HUES48 (cell line): ENCODE data around the gene COA3.
A peak's percentile ranks its signal among the peaks of the same experiment; 100 is the strongest.

ENCODE experiments used
- H3K27ac ChIP-seq: one replicate; pipeline ENCODE4 v1.7.0; 2013; ENCODE audit warnings: low read depth, low read length, inconsistent platforms
- H3K27me3 ChIP-seq: 2 replicates; pipeline ENCODE4 v1.6.1; 2013; ENCODE audit warnings: mild to moderate bottlenecking, low read length; ENCODE audit not compliant: control insufficient read depth, insufficient read depth
- H3K36me3 ChIP-seq: 2 replicates; pipeline ENCODE4 v1.6.1; 2013; ENCODE audit warnings: low read length; ENCODE audit not compliant: control insufficient read depth, insufficient read depth
- H3K4me1 ChIP-seq: 2 replicates; pipeline ENCODE4 v1.6.1; 2013; ENCODE audit warnings: mild to moderate bottlenecking, low read length; ENCODE audit not compliant: control insufficient read depth, insufficient read depth
- H3K4me3 ChIP-seq: 2 replicates; pipeline ENCODE4 v1.5.1; 2013; ENCODE audit warnings: mild to moderate bottlenecking, low read depth, low read length
- H3K9ac ChIP-seq: 2 replicates; pipeline ENCODE4 v1.6.1; 2013; ENCODE audit warnings: mild to moderate bottlenecking, low read depth, low read length, moderate library complexity
- H3K9me3 ChIP-seq: 2 replicates; pipeline ENCODE4 v1.6.1; 2013; ENCODE audit warnings: low read length; ENCODE audit not compliant: control insufficient read depth, insufficient read depth

Gene COA3

DNA sequence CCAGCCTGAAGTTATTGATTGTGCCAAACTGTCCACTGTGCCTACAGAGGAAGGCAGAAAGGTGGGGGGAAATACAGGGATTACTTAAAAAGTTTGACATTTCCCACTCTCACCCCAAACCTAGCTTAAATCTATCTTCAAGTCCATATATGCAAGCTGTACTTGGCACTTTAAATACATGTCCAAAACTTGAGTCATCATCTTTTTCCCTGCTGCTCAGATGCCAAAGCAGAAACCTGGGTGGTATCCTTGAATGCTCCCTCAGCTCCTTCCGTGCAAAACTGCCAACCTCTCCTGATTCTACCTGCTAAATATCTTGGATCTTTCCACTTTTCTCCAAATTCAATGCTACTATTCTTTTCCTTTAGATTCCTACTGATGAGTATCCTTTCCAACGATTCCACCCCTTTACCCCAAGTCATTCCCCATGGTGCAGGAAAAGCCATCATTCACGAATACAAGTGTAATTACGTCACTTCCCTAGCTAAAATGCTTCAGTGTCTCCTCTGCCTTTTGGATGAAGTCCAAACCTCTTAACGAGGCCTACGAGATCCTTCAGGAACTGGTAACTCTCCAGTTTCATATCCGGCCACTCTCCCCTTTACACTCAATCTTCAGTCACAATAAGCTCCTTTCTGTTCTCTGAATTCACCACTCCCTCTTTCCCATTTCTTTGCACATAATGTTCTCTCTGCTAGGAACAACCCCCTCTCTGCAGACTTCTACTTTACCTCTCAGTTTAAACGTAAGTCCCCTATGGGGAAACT is 16.3 kb upstream of the COA3 start:
- H3K4me3 ChIP-seq = no peak overlapping the region
- no peaks in the 10 kb centered on the region for H3K27me3 ChIP-seq
- no peak overlapping the region for H3K9ac ChIP-seq
- H3K36me3 ChIP-seq = peaks cover 83% of the 10 kb centered on the region
- no peaks in the 10 kb centered on the region for H3K9me3 ChIP-seq
- H3K27ac ChIP-seq = no peak overlapping the region
- H3K4me1 ChIP-seq = no peaks in the 10 kb centered on the region

GRCh38 chr17:42809250-42809649 is 10.7 kb upstream of the COA3 start:
- Histone ChIP-seq H3K4me1 (no peaks in the 10 kb centered on the region), H3K36me3 (peaks cover 37% of the 10 kb centered on the region), H3K27me3 (no peaks in the 10 kb centered on the region), H3K9ac (no peak overlapping the region), H3K4me3 (no peak overlapping the region), H3K9me3 (no peaks in the 10 kb centered on the region), H3K27ac (no peak overlapping the region)

DNA sequence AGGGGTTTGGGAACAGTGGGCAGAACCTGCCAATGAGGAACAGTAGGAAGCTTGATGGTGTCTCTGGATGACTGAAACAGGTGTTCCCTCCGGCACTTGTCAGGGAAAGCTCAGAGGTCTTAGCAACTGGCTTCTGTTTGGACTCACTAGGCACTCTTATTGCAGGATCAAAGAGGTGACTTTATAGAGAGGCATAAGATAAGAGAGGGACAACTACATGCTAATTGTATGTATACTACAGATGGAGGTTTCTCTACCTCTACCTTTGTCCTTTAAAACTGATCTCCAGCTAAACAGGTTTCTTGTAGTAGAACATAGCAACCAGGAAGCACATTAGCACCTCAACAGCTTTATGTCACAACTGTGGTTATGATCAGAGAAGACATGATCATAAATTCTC is 7.7 kb upstream of the COA3 start:
- H3K4me3 ChIP-seq = no peak overlapping the region
- H3K27ac ChIP-seq = no peak overlapping the region
- no peaks in the 10 kb centered on the region for H3K4me1 ChIP-seq
- H3K9me3 ChIP-seq = no peaks in the 10 kb centered on the region
- H3K36me3 ChIP-seq = peaks cover 22% of the 10 kb centered on the region
- no peaks in the 10 kb centered on the region for H3K27me3 ChIP-seq
- no peak overlapping the region for H3K9ac ChIP-seq

- H3K9me3 ChIP-seq = no peaks in the 10 kb centered on the region
- H3K9ac ChIP-seq = no peak overlapping the region
- H3K36me3 ChIP-seq = peaks cover 9% of the 10 kb centered on the region
- H3K4me1 ChIP-seq = no peaks in the 10 kb centered on the region
- no peak overlapping the region for H3K4me3 ChIP-seq
- H3K27ac ChIP-seq = no peak overlapping the region
- H3K27me3 ChIP-seq = no peaks in the 10 kb centered on the region
Observed at GRCh38 chr17:42804918-42805367, 6.4 kb upstream of the COA3 start.

DNA sequence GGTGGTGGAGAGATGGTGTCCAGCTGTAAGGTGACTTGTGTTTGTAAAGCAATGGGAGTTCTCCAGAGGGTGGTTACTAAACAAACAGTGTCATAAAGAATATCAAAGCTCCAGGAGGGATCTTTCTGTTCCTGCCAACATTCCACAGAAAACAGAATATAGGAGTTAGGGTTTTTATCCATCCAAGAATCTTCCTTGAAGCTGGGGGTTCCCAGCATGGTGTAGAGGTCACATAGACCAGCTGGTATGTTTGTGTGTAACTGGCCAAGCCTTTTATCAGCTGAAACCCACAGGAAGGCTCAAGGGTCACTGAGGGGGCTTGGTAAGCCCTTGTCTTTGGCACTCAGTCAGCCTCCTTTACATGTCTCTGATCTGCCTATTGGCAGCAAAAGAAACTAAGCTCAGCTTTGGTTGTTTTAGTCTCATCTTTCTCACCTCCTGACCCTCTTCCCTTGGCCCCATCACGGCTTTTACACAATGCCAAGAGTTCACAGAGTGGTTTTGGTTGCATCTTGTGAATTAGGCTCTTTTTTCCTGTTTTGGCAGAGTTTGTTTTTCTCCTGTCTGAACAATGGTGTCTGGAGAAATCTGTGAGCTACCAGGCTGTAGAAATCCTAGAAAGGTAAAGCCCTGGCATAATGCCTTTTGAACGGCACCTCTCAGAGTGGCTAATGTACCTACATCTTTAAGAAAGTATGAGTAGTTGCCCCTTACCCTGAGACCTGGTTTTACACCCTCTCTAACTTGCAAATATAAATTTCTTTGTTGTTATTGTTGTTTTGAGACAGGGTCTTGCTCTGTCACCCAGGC is 4.8 kb upstream of the COA3 start:
- H3K9ac ChIP-seq = no peak overlapping the region
- H3K27me3 ChIP-seq = peaks cover 7% of the 10 kb centered on the region; the same call in 1 of the 2 replicates
- no peak overlapping the region for H3K4me3 ChIP-seq
- peak overlapping the region; percentile 45 for H3K27ac ChIP-seq
- H3K36me3 ChIP-seq = no peaks in the 10 kb centered on the region
- 0 out of 2 replicates have a peak, but pooled peaks cover 3% of the 10 kb centered on the region for H3K9me3 ChIP-seq
- H3K4me1 ChIP-seq = no peaks in the 10 kb centered on the region

GRCh38 chr17:42798011-42798382 is 507 bp downstream of the COA3 start:
- Histone ChIP-seq H3K36me3 (peaks cover 18% of the 10 kb centered on the region), H3K27ac (no peak overlapping the region), H3K9ac (peak overlapping the region; percentile 75), H3K9me3 (0 out of 2 replicates have a peak, but pooled peaks cover 3% of the 10 kb centered on the region), H3K4me1 (peaks cover 4% of the 10 kb centered on the region; the same call in 1 of the 2 replicates), H3K27me3 (peaks cover 7% of the 10 kb centered on the region; the same call in 1 of the 2 replicates), H3K4me3 (peak overlapping the region; percentile 92)

DNA sequence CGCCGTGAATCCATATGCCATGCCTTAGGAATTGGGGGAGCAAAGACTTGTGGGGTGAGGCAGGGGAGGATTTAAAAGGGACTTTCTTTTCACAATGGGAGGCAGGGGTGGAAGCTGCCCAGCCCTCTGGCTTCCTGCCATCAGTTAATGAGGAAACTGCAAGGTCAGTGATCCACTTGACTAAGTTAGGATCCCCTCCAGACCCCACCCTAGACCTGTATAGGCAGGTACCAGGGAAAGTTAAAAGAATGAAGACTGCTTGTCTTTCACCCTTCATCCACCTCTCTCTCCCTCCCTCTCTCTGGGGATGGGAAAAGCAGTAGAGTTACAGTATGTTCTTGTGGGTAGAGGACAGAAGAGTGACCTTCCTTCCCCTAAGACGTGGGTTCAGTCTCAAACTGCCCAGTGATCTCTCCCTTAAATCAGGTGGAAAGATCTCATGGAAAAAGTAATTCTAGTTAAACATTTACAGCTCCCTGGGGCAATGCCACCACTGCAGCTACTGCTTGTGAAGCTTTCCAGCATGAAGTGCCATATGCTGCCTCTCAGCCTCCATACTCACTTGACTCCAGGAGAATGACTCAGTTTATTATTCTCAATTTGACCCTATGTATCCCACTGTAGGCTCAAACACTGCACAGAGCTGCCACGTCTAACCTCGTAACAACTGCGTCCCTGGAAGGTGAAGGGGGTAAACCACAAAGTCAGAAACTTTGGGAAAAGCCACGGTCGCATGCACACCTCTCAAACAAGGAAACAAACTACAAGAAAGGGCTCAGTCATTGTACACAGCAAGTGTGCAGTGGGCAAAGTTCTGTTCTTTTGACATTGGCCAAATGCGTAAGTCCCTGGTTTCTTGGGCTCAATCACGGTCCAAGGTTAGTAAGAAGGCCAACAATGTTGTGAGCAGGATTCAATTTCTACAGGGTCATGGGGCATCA is 1.2 kb downstream of the COA3 start:
- Histone ChIP-seq H3K9me3 (0 out of 2 replicates have a peak, but pooled peaks cover 3% of the 10 kb centered on the region), H3K27ac (no peak overlapping the region), H3K4me1 (peaks cover 4% of the 10 kb centered on the region; the same call in 1 of the 2 replicates), H3K27me3 (peaks cover 7% of the 10 kb centered on the region; the same call in 1 of the 2 replicates), H3K9ac (peak overlapping the region; percentile 75), H3K4me3 (peak overlapping the region; percentile 92), H3K36me3 (peaks cover 18% of the 10 kb centered on the region)

GRCh38 chr17:42796066-42796758 is 2.3 kb downstream of the COA3 start:
- H3K27me3 ChIP-seq = peaks cover 7% of the 10 kb centered on the region; the same call in 1 of the 2 replicates
- 0 out of 2 replicates have a peak, but pooled peaks cover 3% of the 10 kb centered on the region for H3K9me3 ChIP-seq
- H3K36me3 ChIP-seq = peaks cover 18% of the 10 kb centered on the region
- H3K9ac ChIP-seq = no peak overlapping the region
- H3K4me3 ChIP-seq = no peak overlapping the region
- no peak overlapping the region for H3K27ac ChIP-seq
- H3K4me1 ChIP-seq = peaks cover 4% of the 10 kb centered on the region; the same call in 1 of the 2 replicates

DNA sequence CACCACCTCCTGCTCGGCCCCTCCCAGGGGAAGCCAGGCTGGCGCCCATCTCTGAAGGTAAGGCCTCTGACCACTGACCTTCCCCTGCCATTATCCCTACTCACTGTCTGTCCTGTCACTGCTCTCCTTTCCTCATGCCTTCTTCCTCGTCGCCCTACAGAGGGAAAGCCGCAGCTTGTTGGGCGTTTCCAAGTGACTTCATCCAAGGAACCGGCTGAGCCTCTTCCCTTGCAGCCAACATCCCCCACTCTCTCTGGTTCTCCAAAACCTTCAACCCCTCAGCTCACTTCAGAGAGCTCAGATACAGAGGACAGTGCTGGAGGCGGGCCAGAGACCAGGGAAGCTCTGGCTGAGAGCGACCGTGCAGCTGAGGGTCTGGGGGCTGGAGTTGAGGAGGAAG is 3.0 kb downstream of the COA3 start:
- Histone ChIP-seq H3K27me3 (peaks cover 7% of the 10 kb centered on the region; the same call in 1 of the 2 replicates), H3K36me3 (peaks cover 18% of the 10 kb centered on the region), H3K4me1 (peaks cover 4% of the 10 kb centered on the region; the same call in 1 of the 2 replicates), H3K4me3 (no peak overlapping the region), H3K27ac (no peak overlapping the region), H3K9me3 (0 out of 2 replicates have a peak, but pooled peaks cover 3% of the 10 kb centered on the region), H3K9ac (no peak overlapping the region)

DNA sequence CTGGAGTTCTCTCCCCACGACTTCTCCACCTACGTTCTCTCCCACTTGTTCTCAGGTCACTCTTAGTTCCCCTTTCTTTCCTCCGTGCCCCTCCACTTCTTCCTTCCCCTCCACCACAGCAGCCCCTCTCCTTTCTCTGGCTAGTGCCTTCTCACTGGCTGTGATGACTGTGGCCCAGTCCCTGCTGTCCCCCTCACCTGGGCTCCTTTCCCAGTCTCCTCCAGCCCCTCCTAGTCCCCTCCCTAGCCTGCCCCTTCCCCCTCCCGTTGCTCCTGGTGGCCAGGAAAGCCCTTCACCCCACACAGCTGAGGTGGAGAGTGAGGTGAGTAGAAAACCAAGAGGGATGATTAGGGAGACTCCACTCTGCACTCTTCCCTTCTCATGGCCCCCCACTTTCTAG is 3.4 kb downstream of the COA3 start:
- peaks cover 18% of the 10 kb centered on the region for H3K36me3 ChIP-seq
- peaks cover 4% of the 10 kb centered on the region; the same call in 1 of the 2 replicates for H3K4me1 ChIP-seq
- H3K9ac ChIP-seq = no peak overlapping the region
- H3K27me3 ChIP-seq = peaks cover 7% of the 10 kb centered on the region; the same call in 1 of the 2 replicates
- no peak overlapping the region for H3K27ac ChIP-seq
- H3K9me3 ChIP-seq = 0 out of 2 replicates have a peak, but pooled peaks cover 3% of the 10 kb centered on the region
- no peak overlapping the region for H3K4me3 ChIP-seq
